Gastroesophageal sphincter (tissue), 3 donors: ENCODE data around the gene CLEC4F.

Source experiments
- CTCF ChIP-seq, 4 experiments: fragments of 200-600 bp in 2 of 4; fragments of 450-650 bp in 2 of 4; sonication (generic) in 1 of 4; IDR thresholded peaks; one replicate each; pipeline ENCODE4 v1.5.1; 2017 to 2019; ENCODE audit warnings: antibody characterized with exemption in 4 of 4, mild to moderate bottlenecking in 2 of 4, moderate library complexity in 2 of 4
- EP300 ChIP-seq: sonication (generic); formaldehyde crosslinking; IDR thresholded peaks from one replicate; pipeline ENCODE4 v1.6.1; 2017; ENCODE audit warnings: antibody characterized with exemption, mild to moderate bottlenecking
- POLR2A ChIP-seq, 2 donors: fragments of 450-650 bp; IDR thresholded peaks; one replicate each; pipeline ENCODE4 v1.6.1; 2017; ENCODE audit warnings: antibody characterized with exemption in 2 of 2, mild to moderate bottlenecking in 2 of 2, moderate library complexity in 1 of 2

GRCh38 chr2:70834881-70835280, 14.5 kb upstream of the CLEC4F start:
- no peak for TF ChIP-seq CTCF (IDR thresholded peaks at IDR 0.05)
- no peak for TF ChIP-seq EP300
- no peak for TF ChIP-seq POLR2A (IDR thresholded peaks at IDR 0.05)
